Calu3 (cell line): ENCODE results near the gene SSX2IP. TPM values are rescaled to one million over a fixed set of nuclear protein-coding genes. Genes with fewer than 3 reads are reported as not detected.

Experiments used
- BruUV-seq: library from RNA; stranded (reverse); fragments of 400-500 nt; replicated peaks from 2 replicates; lab custom pipeline; 2021; lab: Mats Ljungman, UMichigan
- CTCF ChIA-PET: fragments of 300-600 bp; sonication (Branson Sonifier 250); formaldehyde crosslinking; loops from one replicate; lab custom pipeline; 2022; ENCODE audit warnings: antibody characterized with exemption; lab: Charles Lee
- DNase-seq: peaks from one replicate; pipeline ENCODE4 v3.0.0; 2022
- H3K27ac Mint-ChIP-seq: one replicate; pipeline ENCODE4 v1.8.0; 2022; ENCODE audit warnings: mixed read lengths; ENCODE audit not compliant: unreplicated experiment
- H3K27me3 Mint-ChIP-seq: one replicate; pipeline ENCODE4 v1.8.0; 2022; ENCODE audit warnings: mixed read lengths; ENCODE audit not compliant: unreplicated experiment
- H3K36me3 Mint-ChIP-seq: one replicate; pipeline ENCODE4 v1.8.0; 2022; ENCODE audit warnings: mild to moderate bottlenecking, moderate library complexity, mixed read lengths; ENCODE audit not compliant: insufficient read depth, unreplicated experiment
- H3K4me1 Mint-ChIP-seq: one replicate; pipeline ENCODE4 v1.8.0; 2022; ENCODE audit warnings: mild to moderate bottlenecking, low read depth, mixed read lengths; ENCODE audit not compliant: unreplicated experiment
- H3K4me3 Mint-ChIP-seq: one replicate; pipeline ENCODE4 v1.8.0; 2022; ENCODE audit warnings: mild to moderate bottlenecking, low read depth, moderate library complexity, mixed read lengths; ENCODE audit not compliant: unreplicated experiment
- H3K9me3 Mint-ChIP-seq: one replicate; pipeline ENCODE4 v1.8.0; 2022; ENCODE audit warnings: low read depth, mixed read lengths; ENCODE audit not compliant: unreplicated experiment
- CTCF ChIP-seq: fragments of 200-600 bp; IDR thresholded peaks from one replicate; pipeline ENCODE4 v1.8.0; 2022; ENCODE audit warnings: antibody characterized with exemption; ENCODE audit not compliant: unreplicated experiment
- intact Hi-C: fragments of 100-400 bp; cut with micrococcal nuclease; formaldehyde crosslinking; loops from one replicate; pipeline ENCODE4 v1.10.0; 2022; ENCODE audit not compliant: unreplicated experiment
- total RNA-seq: library from RNA; stranded (reverse); gene quantifications from 2 replicates; pipeline ENCODE4 v1.2.3, GENCODE V29; 2022

Gene SSX2IP
- total RNA-seq, 1 experiment from 2014 or later: 28.0 TPM

GRCh38 chr1:84675106-84675505 is 15.2 kb downstream of the SSX2IP start:
- DNase-seq: no peak
- H3K36me3 Mint-ChIP-seq: peaks cover 5% of the 10 kb centered on the region
- peaks cover 31% of the 10 kb centered on the region for H3K4me1 Mint-ChIP-seq
- H3K4me3 Mint-ChIP-seq: no peak overlapping the region
- no peak for TF ChIP-seq CTCF
- CTCF ChIA-PET: no interaction called here
- H3K27me3 Mint-ChIP-seq: no peaks in the 10 kb centered on the region
- H3K9me3 Mint-ChIP-seq: no peaks in the 10 kb centered on the region
- H3K27ac Mint-ChIP-seq: no peak overlapping the region
- BruUV-seq: no TSS peak
- intact Hi-C loops: no loop called here

- BruUV-seq: no TSS peak
- TF ChIP-seq CTCF: no peak
- CTCF ChIA-PET: interaction anchor here (0.6 kb wide), 1 partner anchor 65 kb away, joined by 3 read pairs; no protein-coding TSS in a partner anchor
- Mint-ChIP-seq H3K4me3 (no peak overlapping the region), H3K4me1 (peaks cover 31% of the 10 kb centered on the region), H3K27ac (no peak overlapping the region), H3K27me3 (no peaks in the 10 kb centered on the region), H3K36me3 (peaks cover 5% of the 10 kb centered on the region), H3K9me3 (no peaks in the 10 kb centered on the region)
- intact Hi-C loops: no loop called here
- DNase-seq: no peak
These were observed 15.6 kb downstream of the SSX2IP start for GRCh38 chr1:84674705-84675104.

- CTCF ChIA-PET: interaction anchor here (0.6 kb wide), 1 partner anchor 66 kb away, joined by 3 read pairs; no protein-coding TSS in a partner anchor
- Mint-ChIP-seq H3K9me3 (no peaks in the 10 kb centered on the region), H3K4me1 (peaks cover 31% of the 10 kb centered on the region), H3K27ac (no peak overlapping the region), H3K4me3 (no peak overlapping the region), H3K36me3 (peaks cover 5% of the 10 kb centered on the region), H3K27me3 (no peaks in the 10 kb centered on the region)
- BruUV-seq: no TSS peak
- intact Hi-C loops: no loop called here
- TF ChIP-seq CTCF: no peak
- no peak for DNase-seq
These were observed 16.2 kb downstream of the SSX2IP start for GRCh38 chr1:84674021-84674420.

GRCh38 chr1:84672080-84672854 is 18.0 kb downstream of the SSX2IP start:
- H3K9me3 Mint-ChIP-seq: no peaks in the 10 kb centered on the region
- H3K36me3 Mint-ChIP-seq: peaks cover 5% of the 10 kb centered on the region
- no TSS peak for BruUV-seq
- no peak overlapping the region for H3K4me3 Mint-ChIP-seq
- H3K4me1 Mint-ChIP-seq: peaks cover 31% of the 10 kb centered on the region
- TF ChIP-seq CTCF: no peak
- intact Hi-C loops: no loop called here
- CTCF ChIA-PET: no interaction called here
- DNase-seq: no peak
- no peak overlapping the region for H3K27ac Mint-ChIP-seq
- no peaks in the 10 kb centered on the region for H3K27me3 Mint-ChIP-seq
